Ecto neural progenitor cell (in vitro differentiated cells): Measurements from ENCODE around the gene ARRDC2.
"Not testable (repeated sequence)": the region's sequence is repeated elsewhere in the genome, so short reads cannot be mapped to it uniquely, and the experiment has no call there.

ENCODE experiments used
- DNase-seq: peaks from one replicate; pipeline ENCODE4 v3.0.0-alpha.2; 2018; ENCODE audit warnings: low spot score

The ARRDC2 gene

GRCh38 chr19:18016209-18016910 is 8.4 kb downstream of the ARRDC2 start:
- no peak for DNase-seq

DNA sequence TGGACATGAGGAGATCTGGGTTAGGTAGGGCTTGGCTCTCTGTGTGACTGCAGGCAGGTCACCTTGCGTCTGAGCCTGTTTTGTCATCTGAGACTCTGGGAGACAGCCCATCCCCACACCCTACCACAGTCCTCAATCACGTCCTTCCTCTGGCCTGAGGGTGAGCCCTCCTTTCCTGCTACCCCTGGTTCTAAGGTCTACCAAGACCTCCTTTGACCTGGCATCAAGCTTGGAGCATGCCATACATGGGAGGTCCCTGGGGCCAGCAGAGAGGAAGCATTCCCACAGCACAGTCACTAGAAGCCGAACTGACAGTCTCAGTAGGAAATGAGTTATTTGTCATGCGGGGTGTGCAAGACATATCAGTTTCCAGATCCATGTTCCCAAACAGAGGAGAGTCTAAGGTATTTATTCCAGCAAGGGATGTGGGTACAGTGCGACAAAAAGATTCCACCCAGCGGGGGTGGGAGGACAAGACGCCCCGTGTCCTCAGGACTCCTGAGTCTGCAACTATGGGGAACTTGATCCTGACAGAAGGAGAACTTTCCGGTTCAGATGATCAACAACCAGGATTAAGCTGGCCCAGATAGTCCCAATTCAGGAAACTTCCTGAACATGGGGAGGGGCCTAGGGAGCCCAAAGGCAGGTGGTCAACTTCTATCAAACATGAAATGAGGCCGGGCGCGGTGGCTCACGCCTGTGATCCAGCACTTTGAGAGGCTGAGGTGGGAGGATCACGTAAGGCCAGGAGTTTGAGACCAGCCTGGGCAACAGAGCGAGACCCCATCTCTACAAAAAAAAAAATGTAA is 9.5 kb downstream of the ARRDC2 start:
- DNase-seq, result no peak

DNA sequence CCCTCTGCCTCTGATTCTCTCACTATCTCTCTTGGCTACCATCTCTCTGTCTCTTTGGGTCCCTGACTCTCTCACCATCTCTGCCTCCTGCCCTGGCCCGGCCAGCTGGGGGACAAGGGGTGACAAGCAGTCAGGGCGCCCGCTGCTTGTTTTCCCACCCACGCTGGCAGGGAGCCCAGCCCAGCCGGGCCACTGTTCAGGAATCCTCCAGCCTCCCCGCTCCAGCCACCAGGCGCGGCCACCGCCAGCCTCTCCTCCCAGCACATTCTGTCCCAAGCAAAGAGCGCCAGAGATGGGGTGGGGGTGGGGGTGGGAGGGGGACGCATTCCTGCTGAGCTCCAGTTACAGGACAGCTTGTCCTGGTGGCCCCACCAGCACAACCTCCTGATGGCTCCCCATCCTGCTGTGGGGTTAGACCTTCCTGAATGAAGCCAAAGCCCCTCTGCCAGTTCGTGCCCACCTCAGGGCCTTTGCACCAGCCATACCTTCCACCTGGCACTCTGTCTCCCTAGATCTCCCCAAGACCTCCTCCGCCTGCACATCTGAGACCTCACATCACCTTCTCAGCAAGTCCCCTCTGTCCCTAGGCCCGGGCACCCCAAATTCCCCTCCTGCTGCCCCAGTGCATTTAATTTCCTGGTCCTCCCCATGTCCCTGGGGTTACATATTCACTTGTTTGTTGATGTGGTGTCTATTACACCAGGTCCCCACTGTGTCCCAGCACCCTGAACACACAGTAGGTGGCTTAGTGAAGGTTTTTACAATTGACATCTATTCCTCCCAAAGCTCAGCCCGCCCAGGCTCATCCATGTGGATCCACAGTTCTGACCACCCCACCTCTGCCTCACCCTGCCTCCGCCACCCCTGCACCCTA is 12.5 kb downstream of the ARRDC2 start:
- no peak for DNase-seq

DNA sequence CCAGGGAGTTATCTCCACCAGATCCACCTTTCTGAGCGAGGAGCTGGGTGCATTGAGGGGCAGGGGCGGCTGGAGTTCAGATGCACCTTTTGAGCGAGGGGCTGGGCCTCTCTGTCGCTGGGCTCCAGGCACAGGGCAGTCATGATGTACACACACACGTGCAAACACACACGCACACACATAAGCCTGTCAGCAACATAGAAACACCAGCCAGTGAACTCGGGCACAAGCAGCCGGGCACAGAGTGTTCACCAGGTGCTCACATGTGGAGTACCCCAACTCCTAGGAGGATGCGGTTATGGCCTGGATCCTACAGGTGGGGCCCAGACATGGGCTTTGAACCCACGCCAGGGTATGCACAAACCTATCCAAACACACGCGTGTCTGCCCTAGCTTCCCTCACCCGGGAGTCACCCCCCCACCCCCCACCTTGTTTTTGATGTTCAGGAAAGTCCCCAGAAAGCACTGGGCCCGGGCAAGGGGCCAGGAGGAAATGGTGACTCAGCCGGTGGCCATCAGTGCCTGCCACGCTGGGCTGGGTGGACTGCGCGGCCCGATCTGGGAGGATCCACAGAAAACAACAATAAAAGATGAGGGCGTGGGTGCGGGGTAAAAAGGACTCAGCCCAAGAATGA is 13.3 kb downstream of the ARRDC2 start:
- no peak for DNase-seq

GRCh38 chr19:18023622-18024251 is 15.8 kb downstream of the ARRDC2 start:
- DNase-seq, result no peak

GRCh38 chr19:18027151-18027550 is 19.2 kb downstream of the ARRDC2 start:
- no peak for DNase-seq

DNA sequence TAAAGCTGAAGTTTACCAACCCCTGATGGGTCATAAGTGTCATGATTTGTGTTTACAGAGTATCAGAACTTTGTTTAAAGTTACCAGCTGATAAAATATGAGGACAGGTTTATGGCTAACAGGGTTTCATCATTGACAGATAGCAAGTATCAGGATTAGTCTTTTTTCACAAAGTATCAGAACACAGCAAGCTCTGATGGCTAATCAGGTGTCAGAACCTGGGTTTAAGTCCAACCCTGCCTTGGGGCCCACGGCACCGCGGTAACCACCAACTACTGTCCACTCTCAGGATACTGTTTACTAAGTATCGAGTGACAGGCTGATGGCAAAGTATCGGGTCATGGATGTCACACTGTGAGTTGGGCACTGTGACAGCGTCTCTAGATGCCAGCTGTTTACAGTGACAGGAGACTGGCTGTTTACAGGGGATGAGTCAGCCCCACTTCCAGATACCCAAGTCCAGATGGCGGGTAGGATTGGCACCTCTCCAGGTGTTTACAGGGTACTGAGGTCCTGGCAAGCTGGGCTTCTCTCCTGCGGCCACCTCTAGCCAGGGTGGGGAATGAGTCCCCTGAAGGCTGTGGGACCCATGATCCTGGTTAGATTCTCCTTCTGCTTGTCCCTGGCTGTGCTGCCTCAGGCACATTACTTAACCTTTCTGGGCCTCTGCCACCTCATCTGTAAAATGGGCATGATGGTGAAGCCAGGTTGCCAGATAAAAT is 21.8 kb downstream of the ARRDC2 start:
- no peak for DNase-seq

DNA sequence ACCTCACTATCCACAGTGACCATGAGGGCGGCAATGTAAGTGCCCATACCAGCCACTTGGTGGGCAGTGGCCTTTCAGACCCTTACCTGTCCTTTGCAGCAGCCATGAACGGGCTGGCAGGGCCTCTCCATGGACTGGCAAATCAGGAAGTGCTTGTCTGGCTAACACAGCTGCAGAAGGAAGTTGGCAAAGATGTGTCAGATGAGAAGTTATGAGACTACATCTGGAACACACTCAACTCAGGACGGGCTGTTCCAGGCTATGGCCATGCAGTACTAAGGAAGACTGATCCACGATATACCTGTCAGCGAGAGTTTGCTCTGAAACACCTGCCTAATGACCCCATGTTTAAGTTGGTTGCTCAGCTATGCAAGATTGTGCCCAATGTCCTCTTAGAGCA is 23.4 kb downstream of the ARRDC2 start:
- not testable (repeated sequence) for DNase-seq

DNA sequence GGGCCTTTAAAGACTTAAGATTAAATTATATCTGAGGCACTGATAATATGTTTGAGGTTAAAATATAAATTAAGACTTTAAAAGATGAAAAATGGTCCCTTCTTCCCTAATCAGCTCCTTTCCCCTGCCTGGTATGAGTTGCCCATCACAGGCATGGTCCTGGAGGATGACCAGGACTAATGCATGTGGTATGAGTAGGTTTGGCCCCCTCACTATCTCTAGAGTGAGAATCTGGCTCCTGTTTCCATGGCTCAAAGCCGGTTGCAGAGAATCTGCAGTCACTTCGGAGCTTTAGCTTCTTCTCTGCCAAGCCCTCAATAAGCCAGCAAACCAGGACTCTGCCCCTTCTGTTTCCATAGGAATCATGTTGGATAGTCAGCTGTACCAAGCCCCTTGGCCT is 24.1 kb downstream of the ARRDC2 start:
- DNase-seq, result not testable (repeated sequence)

DNA sequence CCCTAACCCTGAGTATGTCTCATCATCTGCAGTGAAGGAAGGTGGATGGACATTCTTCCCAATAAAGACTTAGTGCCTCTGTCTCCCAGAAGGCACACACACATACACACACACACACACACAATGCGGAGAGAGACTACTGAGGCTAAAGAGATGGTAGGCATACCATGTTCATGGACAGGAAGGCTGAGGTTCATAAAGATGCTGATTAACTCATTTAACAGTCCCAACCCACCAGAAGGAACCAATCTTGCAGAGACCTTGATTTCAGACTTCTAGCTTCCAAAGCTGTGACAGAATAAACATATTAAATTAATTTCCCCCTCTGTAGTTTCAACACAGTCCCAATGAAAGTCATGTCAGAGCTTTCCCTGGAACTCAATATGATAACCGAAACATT is 33.1 kb downstream of the ARRDC2 start:
- no peak for DNase-seq

- no peak for DNase-seq
Observed at GRCh38 chr19:18043676-18044075, 35.7 kb downstream of the ARRDC2 start.

DNA sequence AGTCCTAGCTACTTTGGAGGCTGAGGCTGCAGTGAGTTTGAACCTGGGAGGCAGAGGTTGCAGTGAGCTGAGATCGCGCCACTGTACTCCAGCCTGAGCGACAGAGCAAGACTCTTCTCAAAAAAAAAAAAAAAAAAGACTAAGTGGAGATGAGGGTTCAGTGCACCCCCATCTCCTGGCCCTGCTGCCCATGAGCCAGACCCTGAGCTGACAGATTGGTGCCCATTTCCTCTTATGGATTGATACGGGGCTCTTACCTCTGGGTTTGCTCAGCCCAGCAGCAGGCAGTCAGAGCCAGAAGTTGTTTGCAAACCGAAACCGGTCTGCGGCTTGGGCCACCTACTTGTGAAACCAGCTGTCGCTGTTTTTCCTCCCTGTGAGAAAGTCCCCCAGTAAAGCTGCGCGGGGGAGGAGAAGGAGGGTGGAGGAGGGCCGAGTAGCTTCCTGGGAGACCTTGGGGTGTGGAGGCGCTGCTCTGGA is 36.9 kb downstream of the ARRDC2 start:
- DNase-seq, result no peak

DNA sequence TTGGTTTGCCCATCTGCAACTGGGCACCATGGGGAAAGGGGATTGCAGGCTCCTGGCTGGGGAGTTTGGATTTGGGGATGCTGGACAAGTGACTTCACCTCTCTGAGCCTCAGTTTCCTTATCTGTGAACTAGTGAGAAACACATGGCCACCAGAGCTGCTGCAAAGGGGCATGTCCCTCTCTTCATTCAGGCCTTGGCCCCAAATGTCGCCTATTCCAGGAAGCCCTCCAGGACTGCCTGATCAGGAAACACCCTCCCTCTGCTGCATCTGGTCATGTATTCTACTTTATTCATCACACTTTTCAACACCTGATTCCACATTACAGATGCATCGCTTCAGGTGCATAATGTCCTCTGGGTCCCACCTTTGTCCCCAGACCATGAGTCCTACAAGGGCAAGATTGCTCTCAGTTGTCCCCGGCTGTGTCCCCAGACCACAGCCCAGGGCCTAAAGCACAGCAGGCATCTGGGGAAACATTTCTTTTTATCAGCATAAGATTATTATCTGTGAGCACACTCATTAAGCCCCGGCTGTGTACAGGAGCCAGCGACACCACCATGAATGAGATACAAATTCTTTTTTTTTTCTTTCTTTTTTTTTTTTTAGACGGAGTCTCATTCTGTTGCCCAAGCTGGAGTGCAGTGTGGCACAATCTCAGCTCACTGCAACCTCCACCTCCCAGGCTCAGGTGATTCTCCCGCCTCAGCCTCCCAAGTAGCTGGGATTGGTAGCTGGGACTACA is 37.5 kb downstream of the ARRDC2 start:
- DNase-seq, result no peak

- no peak for DNase-seq
Observed at GRCh38 chr19:18046059-18046718, 38.2 kb downstream of the ARRDC2 start.

DNA sequence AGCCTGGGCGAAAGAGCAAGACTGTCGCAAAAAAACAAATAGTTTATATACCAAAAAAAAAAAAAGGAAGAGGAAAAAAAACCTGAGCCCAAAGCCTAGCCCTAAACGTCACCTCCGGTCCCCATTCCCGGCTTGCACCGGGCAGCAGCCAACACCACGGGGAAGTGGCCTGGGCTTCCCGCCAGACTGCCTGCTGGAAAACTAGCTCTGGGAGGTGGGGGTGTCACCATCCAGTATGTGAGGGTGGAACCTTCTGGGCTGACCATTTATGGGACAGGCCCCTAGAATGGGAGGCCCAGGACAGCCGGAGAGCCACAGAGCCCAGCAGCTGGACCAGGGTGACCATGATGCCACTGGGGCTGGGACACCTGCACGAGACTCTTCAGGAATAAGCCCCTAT is 41.4 kb downstream of the ARRDC2 start:
- DNase-seq, result no peak

DNA sequence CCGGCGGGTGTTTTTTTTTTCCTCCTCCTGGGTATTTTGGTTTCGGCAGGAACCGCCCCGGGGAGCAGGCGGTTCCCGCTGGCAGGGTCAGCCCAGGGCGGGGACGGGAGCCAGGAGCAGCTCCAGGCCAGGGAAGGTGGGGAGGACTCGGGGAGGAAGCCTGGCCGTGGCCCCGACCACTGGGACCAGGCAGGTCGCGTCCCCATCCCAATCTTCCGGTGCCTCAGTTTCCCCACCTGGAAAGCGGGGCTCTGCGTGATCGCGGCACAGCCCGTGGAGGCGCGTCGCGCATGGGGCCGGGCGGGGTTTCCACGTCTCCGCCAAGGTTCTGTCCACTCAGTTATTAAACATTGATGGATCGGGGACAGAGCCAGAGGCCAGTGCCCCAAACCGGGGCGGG is 43.9 kb downstream of the ARRDC2 start:
- no peak for DNase-seq

GRCh38 chr19:18053576-18054219 is 45.7 kb downstream of the ARRDC2 start:
- no peak for DNase-seq

- DNase-seq, result no peak
Observed at GRCh38 chr19:18055967-18056366, 48.0 kb downstream of the ARRDC2 start.

DNA sequence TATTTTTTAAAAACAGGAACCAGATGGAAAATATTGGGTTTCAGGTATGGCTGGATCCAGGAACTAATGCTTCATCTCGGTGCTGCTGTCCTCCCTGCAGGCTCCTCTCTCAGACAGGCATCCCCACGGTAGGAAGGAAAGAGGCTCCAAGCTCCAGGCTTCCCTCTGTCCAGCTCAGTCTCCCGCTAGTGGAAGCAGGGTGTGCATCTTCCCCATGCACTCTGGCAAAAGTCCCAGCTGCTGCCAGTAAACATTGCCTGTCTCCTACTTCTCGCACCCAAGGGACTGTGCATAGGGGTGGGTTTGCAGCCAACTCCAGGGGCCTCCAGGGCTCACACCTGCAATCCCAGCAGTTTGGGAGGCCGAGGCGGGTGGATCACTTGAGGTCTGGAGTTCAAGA is 49.6 kb downstream of the ARRDC2 start:
- DNase-seq, result no peak
